ENCODE data around the gene CTNND2.

- TF ChIP-seq EZH2phosphoT487 (IDR thresholded peaks at IDR 0.05; ENCODE audit: borderline replicate concordance, low read depth) (no peak), YY1 (IDR thresholded peaks at IDR 0.05; ENCODE audit: low read depth) (no peak), CTCF (IDR thresholded peaks at IDR 0.05) (no peak), RCOR1 (IDR thresholded peaks at IDR 0.05; ENCODE audit: low read length) (no peak), TEAD4 (IDR thresholded peaks at IDR 0.05; ENCODE audit: borderline replicate concordance, insufficient read depth) (no peak), MXI1 (IDR thresholded peaks at IDR 0.05; ENCODE audit: low read depth, low read length) (no peak), MAX (IDR thresholded peaks at IDR 0.05; ENCODE audit: low read depth) (no peak), POLR2AphosphoS5 (IDR thresholded peaks at IDR 0.05; ENCODE audit: low read depth, low read length) (no peak), ZBTB33 (IDR thresholded peaks at IDR 0.05; ENCODE audit: borderline replicate concordance, low read depth) (no peak), JUND (IDR thresholded peaks at IDR 0.05) (no peak), RFX5 (IDR thresholded peaks at IDR 0.05; ENCODE audit: low read length) (no peak)
Measured at GRCh38 chr5:11476866-11477265, 427.4 kb downstream of the CTNND2 start.

Data from SK-N-SH (cell line).